Left renal cortex interstitium (tissue), 4 donors: ENCODE data around the gene CLSTN1. TPM values are rescaled to one million over a fixed set of nuclear protein-coding genes. Genes with fewer than 3 reads are reported as not detected.
"Not testable (repeated sequence)": the region's sequence is repeated elsewhere in the genome, so short reads cannot be mapped to it uniquely, and the experiment has no call there.

Experiments
- DNase-seq, 4 donors: peaks; one replicate each; pipeline ENCODE4 v3.0.0-alpha.2; 2013; ENCODE audit warnings: low read depth in 4 of 4, low spot score in 2 of 4, missing footprints in 1 of 4
- polyA plus RNA-seq, 4 donors: library from polyadenylated mRNA; unstranded; fragments of 120-200 nt; gene quantifications; one replicate each; pipeline ENCODE4 v1.2.1, GENCODE V29; 2013; ENCODE audit not compliant: insufficient read length in 4 of 4

CLSTN1 gene
- polyA plus RNA-seq, 4 donors = 134 to 167 (median 156) TPM

DNA sequence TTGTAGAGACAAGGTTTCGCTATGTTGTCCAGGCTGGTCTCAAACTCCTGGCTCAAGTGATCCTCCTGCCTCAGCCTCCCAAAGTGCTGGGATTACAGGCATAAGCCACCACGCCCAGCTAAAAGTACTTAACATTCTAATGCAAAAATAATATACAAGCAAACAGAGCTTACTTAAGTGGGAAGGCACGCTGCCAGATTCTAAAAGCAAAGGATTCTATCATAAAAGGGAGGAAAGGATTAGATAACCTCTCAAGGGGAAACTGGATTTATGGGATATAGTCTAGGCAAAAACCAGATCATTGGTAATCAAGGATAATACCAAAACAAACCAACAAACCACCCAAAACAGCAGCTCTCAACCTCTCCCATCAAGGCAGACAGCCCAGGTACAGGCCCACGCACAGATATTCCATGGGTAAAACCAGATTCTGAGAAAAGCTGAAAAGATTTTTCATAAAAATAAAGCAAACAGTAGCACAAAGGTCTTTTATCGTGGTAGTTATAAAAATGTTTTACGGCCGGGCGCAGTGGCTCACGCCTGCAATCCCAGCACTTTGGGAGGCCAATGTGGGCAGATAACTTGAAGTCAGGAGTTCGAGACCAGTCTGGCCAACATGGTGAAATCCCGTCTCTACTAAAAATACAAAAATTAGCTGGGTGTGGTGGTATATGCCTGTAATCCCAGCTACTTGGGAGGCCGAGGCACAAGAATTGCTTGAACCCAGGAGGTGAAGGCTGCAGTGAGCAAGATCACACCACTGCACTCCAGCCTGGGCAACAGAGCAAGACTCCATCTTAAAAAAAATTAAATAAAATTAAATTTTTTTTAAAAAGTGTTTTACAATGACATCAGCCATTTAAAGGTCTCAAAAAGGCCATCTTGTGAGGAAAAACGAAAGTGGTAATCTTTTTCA is 20.5 kb downstream of the CLSTN1 start:
- not testable (repeated sequence) for DNase-seq

DNA sequence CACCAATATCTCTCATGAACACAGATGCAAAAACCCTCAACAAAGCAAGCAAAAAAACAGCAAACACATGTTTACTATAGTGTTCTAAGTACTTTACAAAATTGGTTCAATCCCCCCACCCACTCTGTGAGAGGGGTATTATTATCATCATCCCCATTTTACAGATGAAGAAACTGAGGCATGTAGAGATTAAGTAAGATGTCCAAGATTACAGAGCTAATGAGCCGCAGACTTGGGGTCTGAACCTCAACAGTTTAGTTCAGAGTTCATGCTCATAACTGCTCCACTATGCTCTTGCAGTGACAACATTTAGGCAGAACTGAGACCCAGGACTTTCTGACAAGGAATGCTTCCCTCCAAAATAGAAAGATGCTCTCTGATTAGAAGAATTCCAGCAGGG is 21.9 kb downstream of the CLSTN1 start:
- no peak for DNase-seq

DNA sequence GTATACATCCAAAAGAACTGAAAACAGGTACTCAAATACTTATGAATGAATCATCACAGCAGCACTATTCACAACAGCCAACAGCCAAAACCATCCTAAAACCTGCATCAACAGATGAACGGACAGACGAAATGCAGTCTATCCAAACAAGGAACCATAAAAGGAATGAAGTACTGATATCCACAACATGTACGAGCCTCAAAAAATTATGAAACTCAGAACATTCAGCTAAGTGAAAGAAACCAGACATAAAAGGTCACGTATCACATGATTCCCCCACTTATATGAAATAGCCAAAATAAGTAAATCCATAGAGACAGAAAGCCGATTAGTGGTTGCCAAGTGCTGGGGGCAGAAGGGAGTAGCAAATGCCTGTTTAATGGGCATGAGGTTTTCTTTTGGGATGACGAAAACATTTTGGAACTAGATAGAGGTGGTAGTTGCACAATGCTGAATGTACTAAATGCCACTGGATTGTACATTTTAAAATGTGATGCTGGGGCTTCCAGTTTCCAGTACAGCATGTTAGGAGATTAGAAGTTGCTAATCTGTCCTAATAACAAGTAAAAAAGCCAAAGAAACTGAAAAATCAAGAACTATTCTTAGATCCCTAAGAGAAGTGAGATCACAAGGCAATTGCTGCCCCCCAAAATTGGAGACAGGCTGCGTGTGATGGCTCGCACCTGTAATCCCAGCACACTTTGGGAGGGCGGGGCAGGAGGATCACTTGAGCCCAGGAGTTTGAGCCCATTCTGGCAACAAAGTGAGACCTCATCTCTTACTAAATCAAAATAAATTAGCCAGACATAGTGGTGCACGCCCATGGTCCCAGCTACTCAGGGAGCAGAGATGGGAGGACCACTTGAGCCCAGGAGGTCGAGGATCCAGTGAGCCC is 25.3 kb downstream of the CLSTN1 start:
- DNase-seq = no peak

DNA sequence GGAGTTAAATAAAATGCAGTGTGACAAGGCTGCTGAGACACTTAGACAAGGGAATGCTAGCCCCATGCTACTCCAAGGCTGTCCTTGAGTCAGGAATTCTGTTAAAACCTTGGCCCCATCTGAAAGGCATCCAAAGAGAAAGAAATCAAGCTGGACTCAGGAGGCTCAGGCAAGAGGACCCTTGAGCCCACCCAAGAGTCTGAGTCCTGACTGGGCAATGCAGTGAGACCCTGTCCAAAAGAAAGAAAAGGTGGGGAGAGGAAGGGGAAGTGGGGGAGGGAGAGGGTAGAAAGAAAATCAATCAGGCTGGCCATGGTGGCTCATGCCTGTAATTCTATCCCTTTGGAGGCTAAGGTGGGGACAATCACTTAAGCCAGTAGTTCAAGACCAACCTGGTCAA is 26.7 kb downstream of the CLSTN1 start:
- no peak for DNase-seq

DNA sequence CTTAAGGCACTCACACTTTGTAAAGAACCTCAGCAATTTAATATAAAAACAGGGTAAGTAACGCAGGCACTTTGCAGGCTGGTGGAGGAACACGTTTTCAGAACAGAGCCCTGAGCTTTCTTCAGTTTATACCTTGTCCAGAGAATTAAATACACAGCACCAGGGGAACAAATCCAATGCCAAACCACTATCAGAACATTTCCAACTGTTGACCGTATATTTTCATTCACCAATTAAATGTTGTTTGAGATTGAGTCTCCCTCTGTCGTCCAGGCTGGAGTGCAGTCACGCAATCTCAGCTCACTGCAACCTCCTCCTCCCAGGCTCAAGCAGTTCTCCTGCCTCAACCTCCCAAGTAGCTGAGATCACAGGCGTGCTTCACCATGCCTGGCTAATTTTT is 29.7 kb downstream of the CLSTN1 start:
- DNase-seq = no peak

DNA sequence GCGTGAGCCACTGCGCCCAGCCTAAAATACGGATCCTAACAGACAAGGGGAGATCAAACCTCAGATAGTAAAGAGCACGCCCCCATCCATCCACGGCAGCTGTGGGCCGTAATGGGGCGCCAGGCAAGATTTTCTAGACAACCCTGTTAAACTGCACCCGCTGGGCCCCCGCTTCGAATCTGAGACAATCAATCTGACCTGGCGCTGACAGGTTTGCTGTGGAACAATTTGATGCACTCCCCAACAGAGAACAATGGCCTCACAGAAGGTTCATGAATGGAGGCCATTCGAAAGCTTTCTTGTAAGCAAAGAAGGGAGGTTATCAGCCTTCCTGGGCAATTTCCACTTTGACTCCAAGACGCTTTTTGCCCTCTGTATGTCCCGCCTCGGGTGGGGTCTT is 30.5 kb downstream of the CLSTN1 start:
- no peak for DNase-seq

DNA sequence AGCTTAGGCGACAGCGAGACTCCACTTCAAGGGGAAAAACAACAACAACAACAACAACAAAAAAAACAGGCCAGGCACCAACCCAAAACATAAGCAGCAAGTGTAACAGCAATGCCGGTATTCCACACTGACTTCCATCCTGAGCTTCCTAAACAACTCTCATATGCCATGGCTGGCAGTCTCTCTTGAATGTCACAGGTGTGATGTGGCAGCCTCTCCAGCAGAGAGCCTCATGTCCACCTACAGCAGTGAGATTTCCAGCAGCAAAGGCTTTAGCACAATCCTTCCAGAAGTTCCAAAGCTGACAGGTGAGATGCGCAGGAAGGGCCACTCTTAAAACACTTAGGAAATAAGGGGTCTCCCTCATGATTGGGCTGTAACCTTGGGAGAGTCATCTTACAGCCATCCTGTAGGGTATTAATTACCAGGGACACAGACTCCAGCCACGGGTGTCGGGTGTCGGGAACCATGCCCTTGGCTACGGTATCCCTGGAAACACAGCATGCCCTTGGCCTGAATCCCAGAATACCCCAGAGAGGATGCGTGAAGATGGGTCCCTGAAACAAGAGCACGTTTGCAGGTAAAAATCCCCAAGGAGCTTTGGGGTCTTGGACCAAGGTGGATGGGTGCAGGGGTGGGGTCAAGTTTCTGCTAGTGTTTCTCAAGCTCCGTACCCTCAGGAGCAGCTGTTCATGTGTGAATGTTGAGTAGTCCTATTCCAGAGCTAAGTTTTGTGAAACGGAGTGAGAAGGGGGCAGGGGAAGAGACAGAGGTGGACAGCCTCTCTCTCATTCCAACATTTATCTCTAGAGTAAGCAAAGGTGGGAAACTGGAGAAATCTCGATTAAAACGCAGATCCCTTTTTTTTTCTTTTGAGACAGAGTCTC is 31.4 kb downstream of the CLSTN1 start:
- peak in 2 of 4 donors; percentile 55 to 63 for DNase-seq

DNA sequence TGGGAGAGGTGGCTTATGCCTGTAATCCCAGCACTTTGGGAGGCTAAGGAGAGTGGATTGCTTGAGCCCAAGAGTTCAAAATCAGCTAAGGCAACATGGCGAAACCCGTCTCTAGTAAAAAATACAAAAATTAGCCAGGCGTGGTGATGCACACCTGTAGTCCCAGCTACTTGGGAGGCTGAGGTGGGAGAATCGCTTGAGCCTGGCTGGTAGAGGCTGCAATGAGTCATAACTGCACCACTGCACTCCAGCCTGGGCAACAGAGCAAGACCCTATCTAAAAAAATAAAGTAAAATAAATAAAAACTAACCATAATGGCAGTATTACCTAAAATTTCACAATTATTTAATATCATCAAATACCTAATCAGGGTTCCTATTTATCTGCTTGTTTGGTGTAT is 34.1 kb downstream of the CLSTN1 start:
- not testable (repeated sequence) for DNase-seq

DNA sequence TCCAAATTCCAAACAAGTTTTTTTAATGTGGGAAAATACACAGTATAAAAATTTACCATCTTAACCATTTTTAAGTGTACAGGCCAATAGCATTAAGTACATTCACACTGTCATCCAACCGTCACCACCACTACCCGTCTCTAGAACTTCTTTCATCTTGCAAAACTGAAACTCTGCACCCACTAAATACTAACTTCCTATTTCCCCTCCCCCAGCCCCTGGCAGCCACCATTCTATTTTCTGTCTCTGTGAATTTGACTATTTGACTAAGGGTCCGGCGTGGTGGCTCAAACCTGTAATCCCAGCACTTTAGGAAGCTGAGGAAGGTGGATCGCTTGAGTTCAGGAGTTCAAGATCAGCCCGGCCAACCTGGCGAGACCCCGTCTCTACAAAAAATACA is 36.1 kb downstream of the CLSTN1 start:
- no peak for DNase-seq

DNA sequence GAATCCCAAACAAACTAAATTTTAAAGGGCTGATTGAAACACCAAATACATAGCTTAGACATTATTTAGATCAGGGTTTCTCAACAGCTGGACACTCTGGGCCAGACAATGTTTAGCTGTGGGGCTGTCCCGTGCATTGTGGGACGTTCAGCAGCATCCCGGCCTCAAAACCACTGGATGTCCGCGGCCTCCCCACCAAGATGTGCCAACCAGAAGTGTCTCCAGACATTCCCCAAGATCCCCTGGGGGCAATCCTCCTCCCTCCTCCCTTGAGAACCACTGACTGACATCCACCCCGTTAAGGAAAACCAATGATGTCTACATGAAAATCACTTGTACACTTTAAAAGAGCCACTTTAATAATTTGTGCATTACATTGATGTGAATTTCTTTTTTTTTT is 38.4 kb downstream of the CLSTN1 start:
- no peak for DNase-seq

DNA sequence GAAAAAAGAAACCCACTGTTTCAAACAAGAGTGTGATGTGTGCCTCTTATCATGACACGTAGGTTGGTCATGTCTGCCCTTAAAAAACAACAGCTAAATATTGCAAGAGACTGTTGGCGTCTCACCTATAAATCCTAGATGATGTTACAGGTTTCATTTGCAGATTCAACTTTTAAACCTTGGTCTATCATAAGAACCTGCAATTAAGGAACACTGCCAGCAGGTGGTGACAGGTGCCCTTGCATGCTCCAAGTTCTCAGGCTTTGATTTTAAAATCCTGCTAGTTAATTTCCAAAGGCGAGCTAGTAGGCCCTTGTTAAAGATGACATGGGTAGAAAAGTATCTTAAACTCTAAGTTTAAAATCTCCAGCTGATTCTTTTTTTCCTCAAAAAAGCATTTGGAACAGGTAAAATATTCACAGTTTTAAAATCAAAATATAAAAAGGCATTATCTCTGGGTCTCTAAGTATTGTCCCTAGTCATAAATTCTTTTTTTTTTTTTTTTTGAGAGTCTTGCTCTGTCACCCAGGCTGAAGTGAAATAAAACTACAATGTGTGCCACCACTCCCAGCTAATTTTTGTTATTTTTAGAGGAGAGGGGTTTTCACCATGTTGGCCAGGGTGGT is 39.1 kb downstream of the CLSTN1 start:
- no peak for DNase-seq

DNA sequence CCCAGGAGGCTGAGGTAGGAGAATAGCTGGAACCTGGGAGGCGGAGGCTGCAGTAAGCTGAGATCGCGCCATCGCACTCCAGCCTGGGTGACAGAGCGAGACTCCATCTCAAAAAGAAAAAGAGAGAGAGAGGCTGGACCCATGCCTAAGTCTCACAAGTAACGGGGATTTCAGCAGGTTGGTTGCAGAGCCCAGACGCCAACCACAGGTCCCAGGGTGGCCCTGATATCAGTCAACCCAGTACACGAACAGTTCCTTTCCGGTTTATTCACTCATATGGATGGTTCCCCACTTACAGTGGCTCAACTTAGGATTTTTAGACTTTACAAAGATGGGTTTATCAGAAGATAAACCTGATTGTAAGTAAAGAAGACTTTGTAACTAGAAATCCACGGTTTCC is 40.9 kb downstream of the CLSTN1 start:
- no peak for DNase-seq

DNA sequence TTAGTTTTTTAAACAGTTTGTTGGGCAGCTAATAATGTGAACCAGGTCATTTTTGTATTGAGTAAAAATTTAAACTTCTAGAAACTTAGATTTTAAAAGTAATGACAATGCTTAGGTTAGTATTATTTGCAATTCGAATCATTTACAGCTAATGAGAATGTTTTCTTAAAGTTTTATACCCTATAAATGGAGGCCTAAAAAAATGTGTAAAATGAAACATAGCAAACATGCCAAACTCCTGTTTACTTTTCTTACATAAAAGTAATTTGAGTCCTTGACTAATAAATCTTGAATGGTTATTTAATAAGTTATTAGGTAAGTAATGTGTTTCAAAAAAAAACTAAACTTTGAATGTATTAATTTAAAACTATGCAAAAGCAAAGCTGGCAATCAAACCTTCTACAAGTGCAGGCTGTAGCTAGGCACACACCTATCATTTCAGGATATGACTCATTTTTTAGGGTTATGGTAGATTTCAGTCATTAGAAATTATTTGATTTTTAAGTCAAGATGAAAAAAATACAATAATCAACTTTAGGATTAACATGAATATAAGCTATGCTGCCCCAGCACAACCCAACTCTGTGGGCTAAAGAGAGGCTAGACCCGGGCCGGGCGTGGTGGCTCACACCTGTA is 41.5 kb downstream of the CLSTN1 start:
- no peak for DNase-seq

DNA sequence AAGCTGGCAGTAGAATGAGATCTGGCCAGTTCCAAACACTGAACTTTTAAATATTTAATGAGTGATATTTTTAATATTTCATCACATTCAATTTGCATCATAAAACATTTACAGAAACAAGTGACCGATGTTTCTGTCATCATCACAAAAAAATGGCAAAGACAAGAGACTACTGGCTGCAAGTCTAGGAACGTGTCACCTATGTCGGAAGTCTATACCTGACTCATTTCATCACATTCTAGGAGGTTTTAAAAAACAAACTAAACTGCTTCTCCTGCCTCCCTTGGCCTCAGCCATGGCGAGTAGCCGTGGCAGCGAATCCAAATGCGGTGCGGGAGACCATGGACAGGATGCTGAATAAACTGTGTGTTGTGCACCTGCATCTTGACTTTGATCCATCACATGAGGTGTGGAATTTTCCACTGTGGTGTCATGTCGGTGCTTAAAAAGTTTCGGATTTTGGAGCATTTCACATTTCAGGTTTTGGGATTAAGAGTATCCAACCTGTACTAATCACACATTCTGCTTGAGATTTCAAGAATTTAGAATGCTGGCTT is 43.1 kb downstream of the CLSTN1 start:
- no peak for DNase-seq

DNA sequence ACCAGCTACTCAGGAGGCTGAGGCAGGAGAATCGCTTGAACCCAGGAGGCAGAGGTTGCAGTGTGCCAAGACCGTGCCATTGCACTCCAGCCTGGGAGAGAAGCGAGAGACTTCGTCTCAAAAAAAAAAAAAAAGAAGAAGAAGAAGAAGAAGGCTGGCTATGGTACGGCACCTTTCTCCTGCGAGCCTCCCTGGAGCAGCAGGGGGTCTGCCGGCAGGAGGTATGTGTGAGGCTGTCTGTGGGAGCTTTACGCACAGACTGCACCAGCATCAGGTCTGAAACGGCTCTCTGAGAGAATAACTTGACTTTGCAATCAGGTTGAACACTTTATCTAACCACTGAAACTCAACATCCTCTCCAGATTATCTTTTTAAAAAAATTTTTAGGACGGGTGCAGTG is 44.9 kb downstream of the CLSTN1 start:
- DNase-seq = no peak

DNA sequence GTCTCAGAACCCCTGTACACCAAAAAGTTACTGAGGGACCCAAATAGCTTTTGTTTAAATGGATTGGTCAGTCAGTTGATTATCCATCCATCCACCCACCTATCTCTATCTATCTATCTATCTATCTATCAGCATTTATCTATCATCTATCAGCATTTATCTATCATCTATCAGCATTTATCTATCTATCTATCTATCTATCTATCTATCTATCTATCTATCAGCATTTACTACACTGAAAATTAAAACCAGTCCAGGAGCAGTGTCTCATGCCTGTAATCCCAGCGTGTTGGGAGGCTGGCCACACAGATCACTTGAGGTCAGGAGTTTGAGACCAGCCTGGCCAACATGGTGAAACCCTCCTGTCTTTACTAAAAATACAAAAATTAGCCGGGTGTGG is 47.1 kb downstream of the CLSTN1 start:
- DNase-seq = no peak

DNA sequence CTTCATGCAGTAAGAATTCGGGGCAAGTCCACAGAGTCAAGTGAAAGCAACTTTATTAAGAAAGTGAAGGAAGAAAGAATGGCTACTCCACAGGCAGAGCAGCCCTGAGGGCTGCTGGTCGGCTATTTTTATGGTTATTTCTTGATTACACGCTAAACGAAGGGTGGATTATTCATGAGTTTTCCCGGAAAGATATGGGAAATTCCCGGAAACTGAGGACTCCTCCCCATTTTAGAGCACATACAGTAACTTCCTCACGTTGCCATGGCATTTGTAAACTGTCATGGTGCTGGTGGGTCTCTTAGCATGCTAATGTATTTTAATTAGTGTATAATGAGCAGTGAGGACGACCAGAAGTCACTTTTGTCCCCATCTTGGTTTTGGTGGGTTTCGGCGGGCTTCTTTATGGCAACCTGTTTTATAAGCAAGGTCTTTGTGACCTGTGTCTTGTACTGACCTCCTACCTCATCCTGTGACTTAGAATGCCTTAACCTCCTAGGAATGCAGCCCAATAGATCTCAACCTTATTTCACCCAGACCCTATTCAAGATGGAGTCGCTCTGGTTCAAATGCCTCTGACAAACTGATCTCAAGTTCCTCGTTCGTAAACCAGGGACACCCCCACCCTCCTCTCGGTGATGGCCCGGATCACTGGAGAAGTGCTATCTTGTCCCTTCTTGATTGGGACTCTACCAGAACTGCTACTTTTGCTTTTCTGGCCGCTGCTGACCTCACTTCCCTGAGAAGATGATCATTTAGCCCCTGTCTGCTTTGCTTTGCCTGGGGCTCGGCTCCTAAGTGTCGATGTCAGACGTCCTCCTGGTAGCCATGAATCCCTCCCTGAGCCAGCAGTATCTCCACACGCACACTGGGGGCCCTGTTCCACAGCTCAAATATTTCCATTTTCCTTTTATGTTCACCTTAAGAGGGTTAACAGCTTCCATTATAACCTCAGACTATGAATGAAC is 48.8 kb downstream of the CLSTN1 start:
- no peak for DNase-seq

DNA sequence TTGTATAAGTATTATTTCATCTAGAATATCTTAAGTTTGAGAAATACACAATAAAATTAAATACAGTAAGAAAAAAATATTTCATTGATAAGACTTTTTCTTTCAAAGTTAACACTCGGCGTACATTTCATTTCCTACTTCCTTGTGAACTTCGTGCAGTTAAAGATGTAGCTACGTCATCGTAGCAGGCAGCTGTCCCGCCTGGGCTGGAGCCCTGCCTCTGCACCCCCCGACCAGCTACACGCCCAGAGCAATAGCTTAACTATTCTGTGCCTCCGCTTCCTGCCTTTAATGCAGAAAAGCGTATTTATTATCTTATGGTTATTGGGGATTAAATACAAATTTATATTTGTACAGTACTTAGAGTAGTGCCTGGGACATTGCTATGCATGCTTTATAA is 53.5 kb downstream of the CLSTN1 start:
- DNase-seq = no peak
